Panc1 (cell line): ENCODE data around the gene RGS3. TPM values are rescaled to one million over a fixed set of nuclear protein-coding genes. Genes with fewer than 3 reads are reported as not detected.

Source experiments
- ATAC-seq: fragments of 200-7000 bp; cut with Tn5 transposase; 2 replicates; pipeline ENCODE4 v1.9.1; 2020; ENCODE audit warnings: mild to moderate bottlenecking, moderate library complexity
- BruUV-seq: library from RNA; stranded (reverse); fragments of 400-500 nt; replicated peaks from 2 replicates; lab custom pipeline; 2021; lab: Mats Ljungman, UMichigan
- CTCF ChIA-PET: fragments of 300-600 bp; sonication (Branson Sonifier 250); formaldehyde crosslinking; loops from one replicate; lab custom pipeline; 2022; ENCODE audit warnings: antibody characterized with exemption; lab: Charles Lee
- POLR2A ChIA-PET: fragments of 300-600 bp; sonication (Branson Sonifier 250); formaldehyde crosslinking; loops from one replicate; lab custom pipeline; 2022; ENCODE audit warnings: antibody characterized with exemption; lab: Charles Lee
- DNase-seq: peaks from one replicate; pipeline ENCODE4 v3.0.0-alpha.2; 2010; ENCODE audit warnings: low read depth, low spot score
- H3K27ac ChIP-seq: 2 replicates; pipeline ENCODE4 v1.5.1; 2011; ENCODE audit warnings: mild to moderate bottlenecking, low read length, inconsistent platforms
- H3K27me3 ChIP-seq: fragments of 200-500 bp; sonication (Bioruptor generic); 2 replicates; pipeline ENCODE4 v1.6.0; 2014; ENCODE audit warnings: low read length, inconsistent platforms; ENCODE audit not compliant: control insufficient read depth, insufficient read depth
- H3K36me3 ChIP-seq: fragments of 200-500 bp; sonication (Bioruptor generic); 2 replicates; pipeline ENCODE4 v1.5.1; 2014; ENCODE audit warnings: inconsistent platforms, mild to moderate bottlenecking, low read length, moderate library complexity; ENCODE audit not compliant: control insufficient read depth, insufficient read depth
- H3K4me1 ChIP-seq: 2 replicates; pipeline ENCODE4 v1.5.1; 2011; ENCODE audit warnings: inconsistent platforms, mild to moderate bottlenecking, low read length, moderate library complexity; ENCODE audit not compliant: control insufficient read depth, insufficient read depth
- H3K4me3 ChIP-seq, 2 experiments: 2 replicates each; pipeline ENCODE4 v1.5.1; 2011 to 2012; ENCODE audit warnings: low read depth in 2 of 2, low read length in 2 of 2, mild to moderate bottlenecking in 2 of 2, inconsistent platforms in 1 of 2, moderate library complexity in 1 of 2
- H3K9me3 ChIP-seq: fragments of 200-500 bp; sonication (Bioruptor generic); 2 replicates; pipeline ENCODE4 v1.5.1; 2014; ENCODE audit warnings: low read depth, mild to moderate bottlenecking, inconsistent platforms, low read length, moderate library complexity; ENCODE audit not compliant: control insufficient read depth, insufficient read depth
- POLR2AphosphoS5 ChIP-seq: IDR thresholded peaks from 2 replicates; pipeline ENCODE4 v1.6.1; 2012; ENCODE audit warnings: mild to moderate bottlenecking, low read depth, low read length, moderate library complexity
- SIN3A ChIP-seq: IDR thresholded peaks from 2 replicates; pipeline ENCODE4 v1.6.1; 2012; ENCODE audit warnings: low read depth, mild to moderate bottlenecking, low read length, moderate library complexity, borderline replicate concordance; ENCODE audit not compliant: insufficient read depth
- TCF7L2 ChIP-seq: IDR thresholded peaks from 2 replicates; pipeline ENCODE4 v1.6.1; 2011; ENCODE audit warnings: mild to moderate bottlenecking, low read depth, low read length, inconsistent platforms
- in situ Hi-C: cut with HindIII; loops from 2 replicates; pipeline ENCODE4 v1.10.0; 2016; ENCODE audit warnings: low sequenced_read_pairs, low pct_unique_long_range_greater_than_20kb
- intact Hi-C: fragments of 100-400 bp; cut with micrococcal nuclease; formaldehyde crosslinking; loops from one replicate; pipeline ENCODE4 v1.10.0; 2022; ENCODE audit not compliant: unreplicated experiment
- total RNA-seq: library from RNA; stranded (reverse); gene quantifications from one replicate; pipeline ENCODE4 v1.2.1, GENCODE V29; 2021; ENCODE audit not compliant: unreplicated experiment
- TF ChIP-seq, protein P1 (sequence below): fragments of 450-650 bp; IDR thresholded peaks from 2 replicates; pipeline ENCODE4 v1.5.1; 2017; ENCODE audit warnings: mild to moderate bottlenecking
- TF ChIP-seq, protein P2 (sequence below), 2 experiments: IDR thresholded peaks; 2 replicates each; pipeline ENCODE4 v1.6.1; 2011 to 2012; ENCODE audit warnings: low read depth in 2 of 2, control low read depth in 1 of 2, low read length in 1 of 2, mild to moderate bottlenecking in 1 of 2, moderate library complexity in 1 of 2; ENCODE audit not compliant: insufficient read depth in 1 of 2

The RGS3 gene
- total RNA-seq, 1 experiment from 2014 or later, result 15.1 TPM

DNA sequence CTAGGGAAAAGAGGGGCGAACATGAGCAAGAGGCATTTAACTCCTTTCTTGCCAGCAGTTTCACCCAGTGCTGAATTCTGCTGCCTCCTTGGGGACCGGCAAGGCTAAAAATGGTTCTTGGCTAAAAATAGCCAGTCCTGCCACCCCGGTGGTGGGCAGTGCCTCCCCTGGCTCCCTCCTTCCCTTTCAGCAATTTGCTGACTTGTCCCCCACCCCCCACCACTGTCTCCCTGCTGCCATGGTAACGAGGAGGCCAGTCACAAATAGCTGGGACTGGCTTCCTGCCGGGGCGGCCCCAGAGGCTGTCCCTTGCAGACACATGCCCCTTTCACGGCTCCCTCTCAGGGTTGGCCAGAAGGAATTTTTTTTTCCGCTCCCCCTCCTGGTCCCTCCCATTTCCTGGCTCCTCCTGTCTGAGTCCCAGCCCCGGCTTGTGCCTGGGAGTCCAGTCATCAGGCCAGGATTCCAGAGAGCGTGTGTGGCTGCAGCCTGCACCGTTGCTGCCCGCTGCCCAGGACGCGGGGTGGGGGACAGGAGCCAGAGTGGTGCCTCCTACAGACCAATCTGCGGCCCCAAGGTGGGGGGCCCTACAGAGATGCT, 130.3 kb downstream of the RGS3 start:
- ChIA-PET CTCF (interaction anchor here (6.9 kb wide), 1 partner anchor 63 kb away, joined by 65 read pairs; no protein-coding TSS in a partner anchor), POLR2A (interaction anchor here (0.6 kb wide), 1 partner anchor 25 kb away, joined by 13 read pairs; no protein-coding TSS in a partner anchor)
- TF ChIP-seq SIN3A, result no peak
- TF ChIP-seq POLR2AphosphoS5, result peak; percentile 53; the same call in 1 of the 2 replicates
- DNase-seq (peak; percentile 87), ATAC-seq (peak; percentile 93)
- Histone ChIP-seq H3K4me1 (peaks cover 5% of the 10 kb centered on the region), H3K27ac (peak overlapping the region; percentile 79), H3K9me3 (no peaks in the 10 kb centered on the region), H3K36me3 (no peaks in the 10 kb centered on the region), H3K27me3 (no peaks in the 10 kb centered on the region), H3K4me3 (peak overlapping the region; percentile 50 to 55)
- in situ Hi-C loops (no loop called here), intact Hi-C loops (no loop called here)
- no TSS peak for BruUV-seq

DNA sequence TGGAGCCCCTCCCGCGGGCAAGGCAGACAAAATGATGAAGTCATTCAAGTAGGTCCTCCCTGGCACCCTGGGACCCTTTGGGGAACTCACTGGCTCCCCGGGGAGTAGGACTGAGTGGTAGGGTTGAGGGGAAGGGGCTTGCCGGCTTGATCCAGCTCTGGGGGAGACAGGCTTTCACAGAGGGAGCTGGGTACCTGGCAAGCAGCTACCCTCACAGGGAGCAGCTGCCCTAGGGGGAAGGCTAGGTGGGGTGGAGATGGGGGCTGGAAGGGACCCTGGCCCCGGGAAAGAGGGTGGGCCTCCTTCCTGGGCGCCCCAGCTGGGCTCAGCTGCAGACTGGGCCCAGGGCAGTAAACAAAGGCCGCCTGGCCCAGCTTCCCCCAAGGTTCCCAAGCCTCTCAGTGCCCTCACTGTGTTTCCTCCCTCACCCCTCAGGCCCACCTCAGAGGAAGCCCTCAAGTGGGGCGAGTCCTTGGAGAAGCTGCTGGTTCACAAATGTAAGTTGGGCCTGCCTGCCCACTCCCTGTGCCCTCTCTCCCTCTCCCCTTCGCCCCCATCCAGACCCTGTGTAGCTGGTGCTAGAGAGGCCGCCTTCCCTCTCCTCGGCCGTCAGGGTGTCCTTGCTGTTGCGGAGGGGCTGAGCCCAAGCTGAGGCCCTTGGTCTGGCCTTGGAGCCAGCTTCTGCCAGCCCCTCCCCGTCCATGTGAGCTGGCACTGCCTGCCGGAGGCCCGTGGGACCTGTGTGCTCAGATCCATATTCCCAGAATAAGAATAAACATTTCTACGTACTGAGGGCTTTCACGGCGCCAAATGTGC, 131.2 kb downstream of the RGS3 start:
- Histone ChIP-seq H3K4me1 (peaks cover 5% of the 10 kb centered on the region), H3K4me3 (peak overlapping the region; percentile 50 to 55), H3K27ac (peak overlapping the region; percentile 79), H3K36me3 (no peaks in the 10 kb centered on the region), H3K9me3 (no peaks in the 10 kb centered on the region), H3K27me3 (no peaks in the 10 kb centered on the region)
- no TSS peak for BruUV-seq
- ATAC-seq, result no peak
- intact Hi-C loops (no loop called here), in situ Hi-C loops (no loop called here)
- TF ChIP-seq, protein P1, sequence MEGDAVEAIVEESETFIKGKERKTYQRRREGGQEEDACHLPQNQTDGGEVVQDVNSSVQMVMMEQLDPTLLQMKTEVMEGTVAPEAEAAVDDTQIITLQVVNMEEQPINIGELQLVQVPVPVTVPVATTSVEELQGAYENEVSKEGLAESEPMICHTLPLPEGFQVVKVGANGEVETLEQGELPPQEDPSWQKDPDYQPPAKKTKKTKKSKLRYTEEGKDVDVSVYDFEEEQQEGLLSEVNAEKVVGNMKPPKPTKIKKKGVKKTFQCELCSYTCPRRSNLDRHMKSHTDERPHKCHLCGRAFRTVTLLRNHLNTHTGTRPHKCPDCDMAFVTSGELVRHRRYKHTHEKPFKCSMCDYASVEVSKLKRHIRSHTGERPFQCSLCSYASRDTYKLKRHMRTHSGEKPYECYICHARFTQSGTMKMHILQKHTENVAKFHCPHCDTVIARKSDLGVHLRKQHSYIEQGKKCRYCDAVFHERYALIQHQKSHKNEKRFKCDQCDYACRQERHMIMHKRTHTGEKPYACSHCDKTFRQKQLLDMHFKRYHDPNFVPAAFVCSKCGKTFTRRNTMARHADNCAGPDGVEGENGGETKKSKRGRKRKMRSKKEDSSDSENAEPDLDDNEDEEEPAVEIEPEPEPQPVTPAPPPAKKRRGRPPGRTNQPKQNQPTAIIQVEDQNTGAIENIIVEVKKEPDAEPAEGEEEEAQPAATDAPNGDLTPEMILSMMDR, result no peak
- TF ChIP-seq TCF7L2, result no peak
- TF ChIP-seq SIN3A, result no peak
- TF ChIP-seq, protein P2, sequence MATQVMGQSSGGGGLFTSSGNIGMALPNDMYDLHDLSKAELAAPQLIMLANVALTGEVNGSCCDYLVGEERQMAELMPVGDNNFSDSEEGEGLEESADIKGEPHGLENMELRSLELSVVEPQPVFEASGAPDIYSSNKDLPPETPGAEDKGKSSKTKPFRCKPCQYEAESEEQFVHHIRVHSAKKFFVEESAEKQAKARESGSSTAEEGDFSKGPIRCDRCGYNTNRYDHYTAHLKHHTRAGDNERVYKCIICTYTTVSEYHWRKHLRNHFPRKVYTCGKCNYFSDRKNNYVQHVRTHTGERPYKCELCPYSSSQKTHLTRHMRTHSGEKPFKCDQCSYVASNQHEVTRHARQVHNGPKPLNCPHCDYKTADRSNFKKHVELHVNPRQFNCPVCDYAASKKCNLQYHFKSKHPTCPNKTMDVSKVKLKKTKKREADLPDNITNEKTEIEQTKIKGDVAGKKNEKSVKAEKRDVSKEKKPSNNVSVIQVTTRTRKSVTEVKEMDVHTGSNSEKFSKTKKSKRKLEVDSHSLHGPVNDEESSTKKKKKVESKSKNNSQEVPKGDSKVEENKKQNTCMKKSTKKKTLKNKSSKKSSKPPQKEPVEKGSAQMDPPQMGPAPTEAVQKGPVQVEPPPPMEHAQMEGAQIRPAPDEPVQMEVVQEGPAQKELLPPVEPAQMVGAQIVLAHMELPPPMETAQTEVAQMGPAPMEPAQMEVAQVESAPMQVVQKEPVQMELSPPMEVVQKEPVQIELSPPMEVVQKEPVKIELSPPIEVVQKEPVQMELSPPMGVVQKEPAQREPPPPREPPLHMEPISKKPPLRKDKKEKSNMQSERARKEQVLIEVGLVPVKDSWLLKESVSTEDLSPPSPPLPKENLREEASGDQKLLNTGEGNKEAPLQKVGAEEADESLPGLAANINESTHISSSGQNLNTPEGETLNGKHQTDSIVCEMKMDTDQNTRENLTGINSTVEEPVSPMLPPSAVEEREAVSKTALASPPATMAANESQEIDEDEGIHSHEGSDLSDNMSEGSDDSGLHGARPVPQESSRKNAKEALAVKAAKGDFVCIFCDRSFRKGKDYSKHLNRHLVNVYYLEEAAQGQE (IDR thresholded peaks at IDR 0.05; ENCODE audit: insufficient read depth in 1 of 2, low read depth in 2 of 2, low read length in 1 of 2), result no peak
- no peak for TF ChIP-seq POLR2AphosphoS5
- DNase-seq, result no peak
- CTCF ChIA-PET, result interaction anchor here (0.6 to 6.9 kb wide), 2 partner anchors 62 to 63 kb away, joined by 3 to 65 read pairs; no protein-coding TSS in a partner anchor
- POLR2A ChIA-PET, result no interaction called here
